GM18498 (cell line): Measurements from ENCODE around the gene FBXO2.

Source experiments
- ATAC-seq: cut with Tn5 transposase; IDR thresholded peaks from one replicate; pipeline ENCODE4 v1.9.1; 2021; ENCODE audit warnings: mild to moderate bottlenecking, moderate library complexity; ENCODE audit not compliant: unreplicated experiment

The FBXO2 gene, protein sequence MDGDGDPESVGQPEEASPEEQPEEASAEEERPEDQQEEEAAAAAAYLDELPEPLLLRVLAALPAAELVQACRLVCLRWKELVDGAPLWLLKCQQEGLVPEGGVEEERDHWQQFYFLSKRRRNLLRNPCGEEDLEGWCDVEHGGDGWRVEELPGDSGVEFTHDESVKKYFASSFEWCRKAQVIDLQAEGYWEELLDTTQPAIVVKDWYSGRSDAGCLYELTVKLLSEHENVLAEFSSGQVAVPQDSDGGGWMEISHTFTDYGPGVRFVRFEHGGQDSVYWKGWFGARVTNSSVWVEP

DNA sequence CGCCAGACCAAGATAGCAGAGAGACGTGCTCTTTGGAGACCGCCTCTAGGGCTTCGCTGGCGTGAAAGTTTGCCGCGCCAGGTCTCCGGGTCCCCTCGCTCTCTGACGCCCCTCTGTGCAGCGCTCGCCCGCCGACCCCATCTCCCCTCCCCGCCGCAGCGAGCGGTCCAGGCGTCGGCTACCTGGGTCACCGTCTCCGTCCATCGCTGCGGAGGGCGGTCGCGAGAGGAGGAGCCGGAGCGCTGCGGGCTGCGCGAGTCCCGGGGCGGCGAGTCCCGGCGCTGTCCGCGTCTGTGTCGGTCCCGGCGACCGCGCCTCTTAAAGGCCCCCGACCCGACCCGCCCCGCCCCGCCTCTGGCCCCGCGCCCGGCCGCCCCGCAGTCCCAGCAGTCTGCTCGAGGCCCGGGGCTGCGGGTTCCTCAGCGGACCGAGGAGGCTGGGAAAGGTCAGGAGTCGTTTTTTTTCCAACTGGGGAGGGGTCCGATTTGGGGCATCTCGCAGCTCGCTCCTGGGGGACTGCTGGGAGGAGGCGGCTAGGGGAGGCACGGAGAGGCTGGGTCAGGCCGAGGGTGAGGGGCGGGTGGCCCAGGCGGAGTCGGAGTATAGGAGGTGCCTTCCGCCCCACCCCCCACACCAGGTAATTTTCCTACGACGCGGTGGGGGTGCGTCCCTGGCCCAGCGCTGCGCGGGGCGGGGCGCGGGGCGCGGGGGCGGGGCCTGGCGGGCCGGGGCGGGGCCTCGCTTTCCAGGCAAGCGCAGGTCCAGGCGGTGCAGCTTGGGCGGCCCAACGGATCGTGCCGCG lies at the start of gene FBXO2, which contains the start of gene FBXO44:
TSS of gene FBXO2 (minus strand) at position 293 of the 802 bp plus-strand sequence. CDS start at position 204, 89 bp downstream.
TSS of gene FBXO44 (plus strand) at position 741 of the 802 bp plus-strand sequence. CDS start 959 bp downstream, outside the sequence.
- ATAC-seq, result peak; percentile 83

DNA sequence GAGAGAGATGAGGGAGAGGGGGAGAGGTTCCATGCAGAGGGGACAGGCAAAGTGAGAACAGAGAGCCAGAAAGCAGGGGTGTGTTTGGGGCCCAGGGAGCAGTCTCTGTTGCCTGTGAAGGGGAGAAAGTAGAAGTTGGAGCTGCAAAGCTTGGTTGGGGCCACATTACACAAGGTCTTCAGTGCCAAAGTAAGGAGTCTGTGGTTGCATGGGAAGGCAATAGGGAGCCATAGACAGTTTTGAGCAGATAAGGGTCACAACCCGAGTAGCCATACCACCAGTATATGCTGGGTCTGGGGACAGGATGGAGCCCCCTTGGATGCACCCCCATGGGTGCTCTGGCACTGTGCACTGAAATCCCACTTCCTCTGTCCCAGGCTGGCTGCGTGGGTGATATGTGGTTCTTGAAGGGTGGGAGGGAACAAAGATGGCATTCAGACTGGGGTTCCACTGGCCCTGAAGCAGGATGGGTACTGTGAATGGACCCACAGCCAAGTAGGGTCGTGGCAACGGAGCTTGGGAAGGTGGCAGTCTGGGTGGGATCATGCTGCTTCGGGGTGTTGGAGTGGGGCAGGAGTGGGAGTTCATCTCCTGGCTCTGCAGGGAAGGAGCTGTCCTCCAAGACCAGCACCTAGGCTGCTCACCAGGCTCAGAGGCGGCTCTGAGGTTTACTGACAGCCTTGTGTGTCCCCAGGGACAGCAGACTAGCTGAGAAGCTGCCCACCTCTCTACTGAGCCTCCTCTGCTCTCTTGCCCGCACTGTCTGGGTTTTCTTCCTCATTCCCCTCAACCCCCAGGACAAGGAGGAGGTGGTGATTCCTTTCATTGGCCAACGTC lies 49.3 kb upstream of the FBXO2 start:
- no peak for ATAC-seq

DNA sequence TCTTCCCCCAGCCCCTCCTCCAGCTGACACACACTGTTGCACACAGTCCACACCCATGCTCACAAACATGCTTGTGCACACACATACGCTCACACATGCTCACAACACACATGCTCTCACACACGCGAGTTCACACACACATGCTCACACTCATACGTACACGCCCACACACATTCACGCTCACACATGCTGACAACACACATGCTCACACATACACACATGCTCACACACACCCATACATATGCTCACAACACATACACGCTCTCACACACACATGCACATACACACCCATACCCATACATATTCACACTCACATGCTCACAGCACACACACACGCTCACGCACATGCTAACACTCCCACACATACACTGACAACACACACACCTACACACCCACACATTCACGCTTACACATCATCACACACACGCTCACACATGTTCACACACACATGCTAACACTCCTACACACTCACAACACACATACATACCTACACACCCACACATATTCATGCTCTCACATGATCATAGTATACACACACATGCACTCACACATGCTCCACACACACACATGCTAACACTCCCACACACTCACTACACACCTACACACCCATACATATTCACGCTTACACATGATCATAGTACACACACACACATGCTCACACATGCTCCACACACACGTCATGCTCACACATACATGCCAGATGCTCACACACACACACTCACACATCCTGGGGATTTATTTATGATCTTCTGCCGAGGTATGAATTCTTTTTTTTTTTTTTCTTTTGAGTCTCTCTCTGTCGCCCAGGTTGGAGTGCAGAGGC lies 48.0 kb upstream of the FBXO2 start:
- no peak for ATAC-seq

DNA sequence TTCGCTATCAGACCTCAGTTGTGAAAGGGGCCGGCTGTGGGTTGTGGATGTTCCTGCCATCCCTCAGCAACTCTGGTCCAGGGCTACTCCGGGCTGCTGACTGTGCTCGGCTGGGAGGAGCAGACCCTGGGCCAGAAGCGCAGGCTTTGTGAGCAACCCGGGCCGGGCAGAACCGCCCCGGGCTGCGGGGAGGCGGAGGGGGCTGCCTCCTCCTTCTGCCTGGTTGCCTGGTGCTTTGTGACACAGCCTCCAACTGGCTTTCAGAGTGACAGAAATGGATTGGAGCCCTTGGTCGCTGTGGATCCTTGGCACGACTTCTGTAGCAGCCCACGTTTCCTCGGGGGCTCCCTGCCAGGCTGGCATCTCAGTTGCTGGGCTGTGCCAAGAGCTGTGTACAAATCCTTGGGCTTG lies 47.3 kb upstream of the FBXO2 start:
- no peak for ATAC-seq

DNA sequence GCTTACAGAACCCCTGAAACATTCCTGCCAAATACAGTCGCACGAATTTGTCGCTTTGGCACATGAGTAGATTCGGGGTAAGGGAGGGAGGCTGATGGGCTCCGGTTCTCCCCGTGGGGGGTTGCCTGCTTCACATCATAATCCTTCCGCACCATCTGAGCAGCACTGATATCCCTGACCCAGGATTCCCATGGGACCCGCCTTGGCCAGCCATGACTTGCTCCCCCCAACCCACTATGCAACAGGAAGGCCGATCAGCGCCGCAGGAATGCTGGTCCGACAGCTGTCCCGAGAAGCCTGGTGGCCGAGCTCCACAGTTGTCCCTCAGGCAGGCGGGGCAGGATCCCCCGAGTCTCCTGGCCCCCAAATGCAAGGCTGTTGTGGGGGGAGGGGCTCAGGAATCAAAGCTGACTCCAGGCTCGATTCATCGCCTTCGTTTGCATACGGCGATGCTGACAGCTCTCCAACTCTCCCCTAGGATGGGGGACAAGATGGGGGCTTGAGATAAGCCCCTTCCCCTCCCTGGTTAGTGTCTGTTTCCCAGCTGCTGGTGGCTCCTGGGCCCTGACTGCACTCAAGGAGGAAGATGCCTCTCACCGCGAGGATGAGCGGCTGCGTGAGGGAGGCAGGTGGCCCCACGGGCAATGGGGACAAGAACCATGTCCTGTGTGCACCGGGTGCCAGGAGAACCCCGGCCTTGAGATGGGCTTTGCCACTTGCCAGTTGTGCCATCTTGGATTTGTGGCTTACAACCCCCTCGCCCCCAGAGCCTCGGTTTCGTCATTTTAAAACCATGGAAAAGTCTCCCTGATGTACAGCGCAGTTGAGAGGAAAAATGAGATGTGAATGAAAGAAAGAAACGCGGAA lies 46.6 kb upstream of the FBXO2 start:
- no peak for ATAC-seq

DNA sequence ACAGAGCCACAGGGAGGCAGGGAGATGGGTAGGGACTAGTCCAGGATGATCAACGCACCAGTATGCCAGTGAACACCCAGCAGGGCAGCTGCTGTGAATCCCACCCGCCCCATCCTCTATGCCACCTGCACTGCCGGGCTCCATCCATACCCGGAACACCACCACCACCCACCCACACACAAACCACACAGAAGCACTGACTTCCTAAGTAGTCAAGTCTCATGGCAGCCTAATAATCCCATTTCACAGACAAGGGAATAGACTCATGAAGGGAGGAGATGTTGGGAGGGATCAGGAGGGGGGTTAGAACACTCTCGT lies 43.6 kb upstream of the FBXO2 start:
- ATAC-seq, result no peak

DNA sequence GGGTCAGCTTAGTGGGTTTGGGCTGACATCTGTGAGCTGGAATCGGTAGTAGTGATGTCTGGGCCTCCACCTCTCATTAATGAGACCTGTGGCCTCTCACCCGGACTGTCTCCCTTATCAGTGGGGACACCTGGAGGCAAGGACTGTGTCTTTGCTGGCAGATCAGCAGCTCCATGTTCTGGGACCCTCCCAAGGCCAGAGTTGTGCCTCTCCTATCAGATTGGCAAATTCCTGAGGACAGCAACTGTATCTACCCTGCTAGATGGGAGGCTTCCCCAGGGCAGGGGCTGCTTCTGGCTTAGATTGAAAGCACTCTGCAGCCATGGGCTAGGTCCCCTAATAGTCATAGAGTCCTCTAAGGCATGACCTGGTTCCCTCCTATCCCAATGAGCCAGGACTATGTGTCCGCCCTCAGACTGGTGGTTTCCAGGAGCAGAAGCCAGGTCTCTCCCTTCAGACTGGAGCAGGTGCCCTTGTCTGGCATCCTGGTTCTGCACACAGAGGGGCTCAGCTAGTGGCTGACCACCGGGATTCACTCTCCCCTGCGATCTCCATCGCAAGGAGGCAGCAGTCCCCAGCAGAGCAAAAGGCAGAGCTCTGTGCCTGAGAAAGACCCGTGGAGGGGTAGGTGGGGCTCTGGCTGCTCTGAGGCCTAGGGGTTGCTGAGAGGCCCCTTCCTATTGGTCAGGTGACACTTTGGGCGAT lies 43.1 kb upstream of the FBXO2 start:
- ATAC-seq, result no peak

DNA sequence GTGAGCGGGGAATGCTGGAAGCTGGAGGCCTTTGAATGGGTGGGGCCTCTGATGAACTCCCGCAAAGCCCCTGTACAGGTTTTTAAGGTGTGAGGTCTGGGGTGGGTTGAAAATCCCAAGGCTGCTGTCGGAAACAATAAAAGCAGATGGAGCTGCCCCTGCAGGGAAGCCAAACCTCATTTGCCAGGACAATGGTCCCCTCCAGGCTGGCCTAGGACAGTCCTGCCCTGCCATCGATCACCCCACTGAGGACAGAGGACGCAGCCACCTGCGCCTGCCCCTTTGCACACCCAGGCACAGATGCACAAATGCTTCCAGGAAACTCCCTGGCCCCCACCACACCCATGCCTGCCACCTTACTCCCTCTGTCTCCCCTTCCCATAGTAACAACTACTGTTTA lies 41.6 kb upstream of the FBXO2 start:
- ATAC-seq, result no peak

DNA sequence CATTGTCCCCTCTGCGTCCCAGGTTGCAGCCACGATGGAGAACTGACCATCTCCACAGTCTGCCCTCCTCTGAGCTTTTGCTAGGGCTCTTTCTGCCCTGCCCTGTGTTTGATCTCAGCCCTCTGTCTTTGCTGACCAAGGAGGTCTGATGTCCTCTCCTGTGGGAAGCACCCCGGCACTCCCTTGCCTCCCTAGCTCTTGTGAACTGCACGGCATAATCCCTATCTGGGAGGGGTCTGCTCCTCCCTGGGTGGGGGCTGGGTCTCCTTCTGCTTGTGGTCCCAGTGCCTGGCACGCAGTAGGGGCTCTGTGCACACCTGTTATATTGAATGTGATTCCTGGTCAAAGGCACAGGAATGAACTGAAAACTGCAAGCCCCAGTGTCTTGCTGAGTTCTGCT lies 39.7 kb upstream of the FBXO2 start:
- ATAC-seq, result no peak

DNA sequence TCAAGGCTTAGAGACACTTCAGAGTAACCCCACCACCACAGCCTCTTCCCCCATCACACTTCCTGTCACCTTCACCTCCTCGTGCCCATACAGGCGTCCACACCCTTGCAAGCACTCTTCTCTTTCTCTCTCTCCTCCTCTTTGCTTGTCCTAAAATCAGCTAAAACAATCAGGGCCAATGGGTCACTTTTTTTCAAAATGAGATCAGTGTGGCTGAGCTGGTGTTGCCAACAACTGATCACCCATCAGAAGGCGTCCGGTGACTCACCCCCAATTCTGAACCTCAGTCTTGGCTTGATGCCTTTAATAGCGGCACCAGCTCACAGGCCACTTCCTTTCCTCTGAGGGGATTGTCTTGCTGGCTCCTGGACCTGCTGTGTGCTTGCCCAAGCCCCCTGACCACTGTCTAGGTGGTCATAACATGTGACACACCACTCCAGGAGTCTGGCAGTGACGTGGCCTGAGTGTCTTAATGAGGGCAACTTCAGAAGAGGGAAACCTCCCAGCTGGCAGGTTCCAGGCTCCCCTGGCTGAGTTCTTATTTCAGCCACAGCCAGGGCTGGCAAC lies 38.9 kb upstream of the FBXO2 start:
- no peak for ATAC-seq

DNA sequence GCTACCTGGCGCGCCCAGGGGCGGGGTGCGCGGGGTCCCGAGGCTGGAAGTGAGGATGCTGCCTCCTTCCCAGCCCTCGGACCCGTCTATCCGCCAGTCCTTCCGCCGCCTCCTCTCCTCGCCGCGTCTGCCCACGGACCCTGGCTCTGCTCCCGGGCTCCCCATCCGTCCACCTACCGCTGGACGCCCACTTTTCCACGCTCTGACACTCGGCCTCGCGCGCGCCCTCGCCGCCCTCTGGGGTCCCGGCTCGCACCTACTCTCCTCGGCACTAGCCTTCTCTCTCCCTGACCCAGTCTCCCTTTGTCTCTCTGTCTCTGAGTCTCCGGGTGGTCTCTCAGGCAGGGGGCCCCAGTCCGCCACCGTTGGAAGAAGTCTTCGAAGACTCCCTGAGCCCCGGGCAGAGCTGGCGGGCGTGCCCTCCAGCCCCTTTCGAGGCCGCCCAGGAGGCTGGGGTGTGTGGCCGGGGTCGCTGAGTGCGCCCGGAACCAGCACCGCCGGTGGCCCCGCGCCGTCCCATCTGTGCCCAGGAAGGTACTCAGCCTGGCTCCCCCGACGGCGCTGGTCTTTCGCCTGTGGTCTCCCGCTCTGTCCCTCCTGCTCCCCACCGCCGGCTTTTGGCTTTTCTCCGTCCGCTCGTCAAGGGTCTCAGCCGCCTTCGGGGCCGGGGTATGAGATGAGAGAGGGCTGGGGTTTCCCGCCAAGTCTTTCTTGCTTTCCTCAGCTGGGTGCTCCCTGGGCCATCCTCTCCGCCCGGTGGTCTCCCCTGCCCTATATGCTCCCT lies 37.9 kb upstream of the FBXO2 start:
- ATAC-seq, result no peak

DNA sequence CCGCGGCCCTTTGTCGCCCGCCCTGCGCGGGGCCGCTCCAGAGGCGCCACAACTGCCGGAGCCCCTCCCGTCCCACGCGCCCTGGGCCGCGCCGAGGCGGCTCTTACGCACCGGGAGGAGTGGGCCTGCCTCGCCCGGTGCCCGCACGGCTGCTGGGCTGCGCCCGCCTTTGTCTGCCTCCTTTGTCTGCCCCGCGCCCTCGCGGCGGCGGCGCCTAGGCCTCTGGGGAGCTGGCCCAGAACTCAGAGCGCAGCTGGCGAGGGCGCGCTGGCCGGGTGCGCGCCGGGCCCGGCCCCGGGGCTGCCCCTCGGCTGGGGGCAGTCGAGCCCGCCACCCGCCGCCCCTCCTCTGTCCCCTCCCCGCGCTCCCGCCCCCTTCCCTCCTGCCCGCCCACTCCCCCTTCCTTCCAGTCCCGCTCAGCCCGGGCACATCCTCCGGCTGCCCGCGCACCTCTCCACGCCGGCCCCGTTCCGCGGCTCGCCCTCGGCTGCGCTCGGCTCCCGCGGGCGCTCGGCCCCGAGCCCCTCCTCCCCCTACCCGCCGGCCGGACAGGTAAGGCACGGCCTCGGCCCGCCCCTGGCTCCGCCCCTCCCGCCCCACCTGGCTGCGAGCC lies 37.2 kb upstream of the FBXO2 start, which contains the start of gene DRAXIN:
TSS of gene DRAXIN (plus strand) at position 409 of the 613 bp plus-strand sequence. CDS start 14,549 bp downstream, outside the sequence.
- ATAC-seq, result no peak

DNA sequence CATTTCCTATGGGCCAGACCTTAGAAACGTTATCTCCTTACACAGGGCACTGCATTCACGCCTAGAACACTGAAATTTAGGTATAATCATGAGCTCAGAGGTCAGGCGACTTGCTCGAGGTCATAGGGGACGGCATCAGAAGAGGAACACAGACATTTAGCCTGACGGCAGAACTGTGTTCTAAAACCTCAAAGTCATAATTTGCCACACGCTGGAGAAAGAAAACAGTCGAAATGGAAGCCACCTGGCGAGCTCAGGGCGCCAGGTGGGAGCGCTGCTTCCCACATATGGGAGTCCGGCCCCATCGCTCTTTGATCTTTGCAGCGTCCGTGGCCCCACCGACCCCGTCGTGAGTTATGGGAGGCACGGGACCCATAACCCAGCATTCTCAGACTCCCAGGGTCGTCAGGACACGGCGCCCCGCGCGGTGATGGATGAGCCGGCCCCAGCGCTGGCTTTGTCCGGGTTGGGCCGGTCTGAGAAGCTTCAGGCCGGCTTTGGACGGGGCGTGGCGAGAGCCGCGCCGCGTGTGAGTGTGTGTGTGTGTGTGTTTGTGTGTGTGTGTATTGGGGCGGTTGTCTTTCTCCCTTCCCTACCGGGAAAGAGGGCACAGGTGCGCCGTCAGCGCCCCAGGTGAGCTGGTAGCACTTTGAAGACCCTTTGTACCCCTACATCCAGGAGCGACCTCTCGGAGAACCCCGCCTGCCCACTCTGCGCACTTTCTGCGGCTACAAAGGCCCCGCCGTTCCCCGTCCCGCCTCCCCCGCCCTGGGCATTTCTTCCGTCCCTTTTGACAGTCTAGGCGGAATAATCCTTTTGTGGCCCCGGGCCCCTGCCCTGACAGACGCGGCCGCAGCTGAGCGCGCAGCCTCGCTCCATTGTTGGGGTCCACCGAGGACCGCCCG lies 36.4 kb upstream of the FBXO2 start:
- no peak for ATAC-seq

DNA sequence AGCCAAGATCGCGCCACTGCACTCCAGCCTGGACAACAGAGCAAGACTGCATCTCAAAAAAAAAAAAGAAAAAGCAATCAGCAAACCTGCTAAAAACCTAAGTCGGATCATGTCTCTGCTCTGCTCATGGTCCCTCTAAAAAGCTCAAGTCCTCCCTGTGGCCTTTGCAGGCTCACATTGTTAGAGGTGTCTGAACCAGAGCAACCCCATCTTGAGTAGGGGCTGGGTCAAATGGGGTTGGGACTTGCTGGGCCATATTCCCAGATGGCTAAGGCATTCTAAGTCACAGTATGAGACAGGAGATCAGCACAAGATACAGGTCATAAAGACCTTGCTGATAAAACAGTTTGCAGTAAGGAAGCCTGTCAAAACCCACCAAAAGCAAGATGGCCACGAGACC lies 34.3 kb upstream of the FBXO2 start:
- ATAC-seq, result no peak

DNA sequence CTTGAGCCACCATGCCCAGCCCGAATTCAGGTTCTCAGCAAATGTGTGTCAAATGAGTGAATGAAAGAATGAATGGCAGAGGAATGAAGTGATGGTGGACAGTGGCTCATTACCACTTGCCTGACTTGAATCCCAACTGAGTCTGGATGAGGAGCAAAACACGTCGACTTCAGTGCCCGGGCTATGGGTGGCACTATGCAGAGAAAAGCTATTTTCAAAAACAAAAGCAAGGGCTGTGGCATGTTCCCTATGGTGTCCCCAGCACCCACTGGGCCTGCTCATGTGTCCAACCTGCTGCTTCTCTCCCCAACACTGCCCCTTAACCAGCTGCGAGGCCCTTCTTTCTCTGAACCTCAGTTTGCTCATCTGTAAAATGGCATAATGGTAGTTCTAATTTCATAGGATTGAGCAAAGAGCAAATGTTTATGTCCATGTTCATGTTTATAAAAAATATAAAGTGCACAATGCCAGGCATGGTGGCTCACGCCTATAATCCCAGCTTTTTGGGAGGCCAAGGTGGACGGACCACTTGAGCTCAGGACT lies 31.1 kb upstream of the FBXO2 start:
- no peak for ATAC-seq

DNA sequence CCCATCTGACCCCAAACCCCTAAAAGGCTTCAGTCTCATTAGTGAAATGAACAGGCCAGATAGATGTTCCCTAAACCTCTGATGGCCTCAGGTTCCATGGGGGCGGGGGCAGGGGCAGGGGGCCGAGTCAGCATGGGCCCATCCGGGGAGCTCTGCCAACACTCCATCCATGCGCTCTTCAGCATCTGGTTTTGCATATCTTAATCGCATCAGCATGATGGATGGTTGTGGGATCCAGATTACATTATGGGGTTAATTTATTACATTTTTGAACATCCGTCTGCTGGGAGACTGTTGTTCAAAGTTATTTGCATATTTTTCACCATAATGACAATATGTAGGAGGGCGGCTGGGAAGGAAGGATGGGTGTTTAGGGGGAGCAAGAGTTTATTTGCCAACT lies 29.8 kb upstream of the FBXO2 start:
- no peak for ATAC-seq
